Measurements from ENCODE around the gene CROCC. TPM values are rescaled to one million over a fixed set of nuclear protein-coding genes. Genes with fewer than 3 reads are reported as not detected.
"Not testable (repeated sequence)": the region's sequence is repeated elsewhere in the genome, so short reads cannot be mapped to it uniquely, and the experiment has no call there.

Gene CROCC
- total and polyA plus RNA-seq, 4 donors = 2.9 to 8.3 (median 5.1) TPM

- 95% methylated on average over 20 of the region's 20 CpGs for WGBS
- Histone ChIP-seq H3K27ac (ENCODE audit: low read depth in 1 of 2, low read length in 2 of 2) (no peak overlapping the region), H3K27me3 (ENCODE audit: control insufficient read depth in 4 of 4, insufficient read depth in 4 of 4, low read length in 3 of 4) (no peaks in the 10 kb centered on the region), H3K36me3 (ENCODE audit: control insufficient read depth in 4 of 4, insufficient read depth in 3 of 4, low read depth in 1 of 4, low read length in 3 of 4) (no peaks in the 10 kb centered on the region), H3K9ac (ENCODE audit: low read depth in 1 of 2, low read length in 2 of 2) (no peak overlapping the region), H3K9me3 (ENCODE audit: control insufficient read depth in 4 of 4, low read length in 3 of 4) (no peaks in the 10 kb centered on the region), H3K4me1 (ENCODE audit: control insufficient read depth in 4 of 4, insufficient read depth in 4 of 4, low read length in 3 of 4) (peaks cover 12 to 53% (median 34%) of the 10 kb centered on the region in 4 donors), H3K4me3 (ENCODE audit: low read depth in 1 of 3, low read length in 3 of 3) (no peak overlapping the region)
- DNase-seq (ENCODE audit: low spot score) = no peak
- TF ChIP-seq ATF3 (IDR thresholded peaks at IDR 0.05) (no peak), CTCF (IDR thresholded peaks at IDR 0.05; ENCODE audit: low read depth, low read length, missing input control) (no peak), EGR1 (IDR thresholded peaks at IDR 0.05; ENCODE audit: low read depth in 2 of 2) (no peak), YY1 (IDR thresholded peaks at IDR 0.05) (no peak), REST (IDR thresholded peaks at IDR 0.05) (no peak), HNF4G (IDR thresholded peaks at IDR 0.05) (no peak), MAX (IDR thresholded peaks at IDR 0.05) (no peak), RAD21 (IDR thresholded peaks at IDR 0.05) (no peak), FOXA1 (IDR thresholded peaks at IDR 0.05) (no peak), SP1 (IDR thresholded peaks at IDR 0.05) (no peak)
These were observed 34.7 kb upstream of the CROCC start for GRCh38 chr1:16886860-16887605.

GRCh38 chr1:16888860-16889816 lies 32.6 kb upstream of the CROCC start:
- Histone ChIP-seq H3K27ac (ENCODE audit: low read depth in 1 of 2, low read length in 2 of 2) (peak overlapping the region; percentile 89 to 96), H3K36me3 (ENCODE audit: control insufficient read depth in 4 of 4, insufficient read depth in 3 of 4, low read depth in 1 of 4, low read length in 3 of 4) (no peaks in the 10 kb centered on the region), H3K9ac (ENCODE audit: low read depth in 1 of 2, low read length in 2 of 2) (peak overlapping the region; percentile 61 to 83), H3K27me3 (ENCODE audit: control insufficient read depth in 4 of 4, insufficient read depth in 4 of 4, low read length in 3 of 4) (no peaks in the 10 kb centered on the region), H3K9me3 (ENCODE audit: control insufficient read depth in 4 of 4, low read length in 3 of 4) (no peaks in the 10 kb centered on the region), H3K4me3 (ENCODE audit: low read depth in 1 of 3, low read length in 3 of 3) (peak overlapping the region; percentile 63 to 74 (median 73)), H3K4me1 (ENCODE audit: control insufficient read depth in 4 of 4, insufficient read depth in 4 of 4, low read length in 3 of 4) (peaks cover 9 to 38% (median 18%) of the 10 kb centered on the region in 4 donors)
- DNase-seq (ENCODE audit: low spot score) = peak; percentile 66
- 14% methylated on average over 63 of the region's 63 CpGs for WGBS
- TF ChIP-seq YY1 (IDR thresholded peaks at IDR 0.05) (peak; percentile 80), EGR1 (IDR thresholded peaks at IDR 0.05; ENCODE audit: low read depth in 2 of 2) (no peak), FOXA2 (IDR thresholded peaks at IDR 0.05) (no peak), MAX (IDR thresholded peaks at IDR 0.05) (no peak), RXRA (IDR thresholded peaks at IDR 0.05) (peak in 1 of 2 donors; percentile 63), TAF1 (conservative IDR thresholded peaks at IDR 0.05) (peak; percentile 55), NR2F2 (IDR thresholded peaks at IDR 0.05) (peak; percentile 62), REST (IDR thresholded peaks at IDR 0.05) (peak; percentile 39)

GRCh38 chr1:16890539-16891021 lies 31.2 kb upstream of the CROCC start:
- WGBS = 72% methylated on average over 5 of the region's 5 CpGs
- not testable (repeated sequence) for DNase-seq (ENCODE audit: low spot score); H3K9me3 ChIP-seq (ENCODE audit: control insufficient read depth in 4 of 4, low read length in 3 of 4); H3K27ac ChIP-seq (ENCODE audit: low read depth in 1 of 2, low read length in 2 of 2); H3K27me3 ChIP-seq (ENCODE audit: control insufficient read depth in 4 of 4, insufficient read depth in 4 of 4, low read length in 3 of 4); H3K9ac ChIP-seq (ENCODE audit: low read depth in 1 of 2, low read length in 2 of 2); H3K36me3 ChIP-seq (ENCODE audit: control insufficient read depth in 4 of 4, insufficient read depth in 3 of 4, low read depth in 1 of 4, low read length in 3 of 4); H3K4me3 ChIP-seq (ENCODE audit: low read depth in 1 of 3, low read length in 3 of 3)
- peaks cover 2 to 30% (median 9%) of the 10 kb centered on the region in 4 donors for H3K4me1 ChIP-seq (ENCODE audit: control insufficient read depth in 4 of 4, insufficient read depth in 4 of 4, low read length in 3 of 4)
